Panc1 (cell line): ENCODE results near the gene BTG2. TPM values are rescaled to one million over a fixed set of nuclear protein-coding genes. Genes with fewer than 3 reads are reported as not detected.
"Not testable (repeated sequence)": the region's sequence is repeated elsewhere in the genome, so short reads cannot be mapped to it uniquely, and the experiment has no call there.

ENCODE experiments used
- ATAC-seq: fragments of 200-7000 bp; cut with Tn5 transposase; 2 replicates; pipeline ENCODE4 v1.9.1; 2020; ENCODE audit warnings: mild to moderate bottlenecking, moderate library complexity
- BruUV-seq: library from RNA; stranded (reverse); fragments of 400-500 nt; replicated peaks from 2 replicates; lab custom pipeline; 2021; lab: Mats Ljungman, UMichigan
- CTCF ChIA-PET: fragments of 300-600 bp; sonication (Branson Sonifier 250); formaldehyde crosslinking; loops from one replicate; lab custom pipeline; 2022; ENCODE audit warnings: antibody characterized with exemption; lab: Charles Lee
- POLR2A ChIA-PET: fragments of 300-600 bp; sonication (Branson Sonifier 250); formaldehyde crosslinking; loops from one replicate; lab custom pipeline; 2022; ENCODE audit warnings: antibody characterized with exemption; lab: Charles Lee
- DNase-seq: peaks from one replicate; pipeline ENCODE4 v3.0.0-alpha.2; 2010; ENCODE audit warnings: low read depth, low spot score
- H3K27ac ChIP-seq: 2 replicates; pipeline ENCODE4 v1.5.1; 2011; ENCODE audit warnings: mild to moderate bottlenecking, low read length, inconsistent platforms
- H3K27me3 ChIP-seq: fragments of 200-500 bp; sonication (Bioruptor generic); 2 replicates; pipeline ENCODE4 v1.6.0; 2014; ENCODE audit warnings: low read length, inconsistent platforms; ENCODE audit not compliant: control insufficient read depth, insufficient read depth
- H3K36me3 ChIP-seq: fragments of 200-500 bp; sonication (Bioruptor generic); 2 replicates; pipeline ENCODE4 v1.5.1; 2014; ENCODE audit warnings: inconsistent platforms, mild to moderate bottlenecking, low read length, moderate library complexity; ENCODE audit not compliant: control insufficient read depth, insufficient read depth
- H3K4me1 ChIP-seq: 2 replicates; pipeline ENCODE4 v1.5.1; 2011; ENCODE audit warnings: inconsistent platforms, mild to moderate bottlenecking, low read length, moderate library complexity; ENCODE audit not compliant: control insufficient read depth, insufficient read depth
- H3K4me3 ChIP-seq, 2 experiments: 2 replicates each; pipeline ENCODE4 v1.5.1; 2011 to 2012; ENCODE audit warnings: low read depth in 2 of 2, low read length in 2 of 2, mild to moderate bottlenecking in 2 of 2, inconsistent platforms in 1 of 2, moderate library complexity in 1 of 2
- H3K9me3 ChIP-seq: fragments of 200-500 bp; sonication (Bioruptor generic); 2 replicates; pipeline ENCODE4 v1.5.1; 2014; ENCODE audit warnings: low read depth, mild to moderate bottlenecking, inconsistent platforms, low read length, moderate library complexity; ENCODE audit not compliant: control insufficient read depth, insufficient read depth
- CTCF ChIP-seq: fragments of 450-650 bp; IDR thresholded peaks from 2 replicates; pipeline ENCODE4 v1.5.1; 2017; ENCODE audit warnings: mild to moderate bottlenecking
- POLR2AphosphoS5 ChIP-seq: IDR thresholded peaks from 2 replicates; pipeline ENCODE4 v1.6.1; 2012; ENCODE audit warnings: mild to moderate bottlenecking, low read depth, low read length, moderate library complexity
- REST ChIP-seq, 2 experiments: IDR thresholded peaks; 2 replicates each; pipeline ENCODE4 v1.6.1; 2011 to 2012; ENCODE audit warnings: low read depth in 2 of 2, control low read depth in 1 of 2, low read length in 1 of 2, mild to moderate bottlenecking in 1 of 2, moderate library complexity in 1 of 2; ENCODE audit not compliant: insufficient read depth in 1 of 2
- SIN3A ChIP-seq: IDR thresholded peaks from 2 replicates; pipeline ENCODE4 v1.6.1; 2012; ENCODE audit warnings: low read depth, mild to moderate bottlenecking, low read length, moderate library complexity, borderline replicate concordance; ENCODE audit not compliant: insufficient read depth
- TCF7L2 ChIP-seq: IDR thresholded peaks from 2 replicates; pipeline ENCODE4 v1.6.1; 2011; ENCODE audit warnings: mild to moderate bottlenecking, low read depth, low read length, inconsistent platforms
- in situ Hi-C: cut with HindIII; loops from 2 replicates; pipeline ENCODE4 v1.10.0; 2016; ENCODE audit warnings: low sequenced_read_pairs, low pct_unique_long_range_greater_than_20kb
- intact Hi-C: fragments of 100-400 bp; cut with micrococcal nuclease; formaldehyde crosslinking; loops from one replicate; pipeline ENCODE4 v1.10.0; 2022; ENCODE audit not compliant: unreplicated experiment
- total RNA-seq: library from RNA; stranded (reverse); gene quantifications from one replicate; pipeline ENCODE4 v1.2.1, GENCODE V29; 2021; ENCODE audit not compliant: unreplicated experiment

BTG2 gene
- total RNA-seq, 1 experiment from 2014 or later = 6.1 TPM

GRCh38 chr1:203308923-203309331 lies 3.6 kb downstream of the BTG2 start:
- in situ Hi-C loops = no loop called here
- Histone ChIP-seq H3K4me1 (peaks cover 4% of the 10 kb centered on the region; the same call in 1 of the 2 replicates), H3K36me3 (no peaks in the 10 kb centered on the region), H3K9me3 (no peaks in the 10 kb centered on the region), H3K4me3 (no peak overlapping the region), H3K27me3 (peaks cover 1% of the 10 kb centered on the region; the same call in 1 of the 2 replicates), H3K27ac (no peak overlapping the region)
- CTCF ChIA-PET = interaction anchor here (0.6 to 1.0 kb wide), 2 partner anchors 14 to 19 kb away, joined by 3 read pairs; no protein-coding TSS in a partner anchor
- no peak for DNase-seq
- no peak for ATAC-seq
- intact Hi-C loops = no loop called here
- no TSS peak for BruUV-seq
- POLR2A ChIA-PET = no interaction called here
- TF ChIP-seq REST (IDR thresholded peaks at IDR 0.05; ENCODE audit: insufficient read depth in 1 of 2, low read depth in 2 of 2, low read length in 1 of 2) (no peak), TCF7L2 (no peak), SIN3A (no peak), CTCF (no peak), POLR2AphosphoS5 (no peak)

GRCh38 chr1:203311368-203312301 lies 6.3 kb downstream of the BTG2 start:
- CTCF ChIA-PET = interaction anchor here (0.7 to 1.4 kb wide), 2 partner anchors 39 to 257 kb away, joined by 4 read pairs; no protein-coding TSS in a partner anchor
- no peak for TF ChIP-seq SIN3A
- TF ChIP-seq TCF7L2 = no peak
- no peak for TF ChIP-seq CTCF
- TF ChIP-seq REST (IDR thresholded peaks at IDR 0.05; ENCODE audit: insufficient read depth in 1 of 2, low read depth in 2 of 2, low read length in 1 of 2) = no peak
- no peak for TF ChIP-seq POLR2AphosphoS5
- H3K27me3 ChIP-seq = no peaks in the 10 kb centered on the region
- no peak overlapping the region for H3K4me3 ChIP-seq
- H3K4me1 ChIP-seq = no peaks in the 10 kb centered on the region; the same call in 1 of the 2 replicates
- in situ Hi-C loops (no loop called here), intact Hi-C loops (no loop called here)
- BruUV-seq = no TSS peak
- ATAC-seq (no peak), DNase-seq (no peak)
- POLR2A ChIA-PET = no interaction called here
- no peaks in the 10 kb centered on the region for H3K36me3 ChIP-seq
- H3K9me3 ChIP-seq = no peaks in the 10 kb centered on the region
- no peak overlapping the region for H3K27ac ChIP-seq

- H3K36me3 ChIP-seq, H3K9me3 ChIP-seq, BruUV-seq, H3K4me3 ChIP-seq, ATAC-seq, CTCF ChIA-PET, H3K27ac ChIP-seq, intact Hi-C loops, H3K27me3 ChIP-seq, in situ Hi-C loops, DNase-seq, H3K4me1 ChIP-seq: not testable (repeated sequence)
- POLR2A ChIA-PET = interaction anchor here (0.7 kb wide), 1 partner anchor 36 kb away, joined by 5 read pairs; no protein-coding TSS in a partner anchor
Observed at GRCh38 chr1:203314025-203314759, 8.9 kb downstream of the BTG2 start.
